GM19372 (cell line): ENCODE measurements around the gene ADA.
"Not testable (repeated sequence)": the region's sequence is repeated elsewhere in the genome, so short reads cannot be mapped to it uniquely, and the experiment has no call there.

Source experiments
- ATAC-seq: cut with Tn5 transposase; IDR thresholded peaks from one replicate; pipeline ENCODE4 v1.9.1; 2021; ENCODE audit warnings: mild to moderate bottlenecking, low read depth, moderate library complexity; ENCODE audit not compliant: unreplicated experiment

Gene ADA

DNA sequence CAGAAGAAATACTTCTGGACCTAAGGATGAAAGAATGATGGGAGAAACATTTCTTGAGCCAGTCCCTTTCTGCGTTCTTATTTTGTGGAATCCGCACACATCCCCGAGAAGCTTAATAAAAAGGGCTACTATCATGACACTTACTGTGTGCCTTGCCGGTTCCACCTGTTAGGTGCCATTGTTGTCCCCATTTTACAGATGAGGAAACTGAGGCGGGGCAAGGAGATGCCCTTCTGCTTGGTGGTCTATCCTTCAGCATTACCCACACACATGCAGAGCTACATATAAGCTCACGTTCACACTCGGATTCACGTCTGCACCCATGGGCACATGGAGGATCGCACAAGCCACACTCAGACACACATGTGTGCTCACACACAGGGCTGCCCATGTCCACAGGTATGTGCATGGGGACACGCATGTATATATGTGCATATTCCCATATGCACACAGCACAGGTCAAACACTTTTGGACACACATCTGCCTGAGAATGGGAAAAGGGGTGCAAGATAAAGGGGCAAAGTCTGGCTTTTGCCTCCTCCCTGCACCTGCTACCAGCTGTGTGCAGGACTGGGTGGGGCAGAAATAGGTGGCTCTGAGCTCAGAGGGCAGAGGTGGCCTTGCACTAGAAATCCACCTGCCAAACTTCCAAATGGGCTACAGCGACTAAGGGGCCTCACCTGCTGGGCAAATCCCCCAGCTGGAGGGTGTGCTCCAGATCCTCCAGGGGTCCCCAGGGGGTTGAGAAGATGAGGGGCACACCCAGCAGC lies 30.5 kb upstream of the ADA start:
- ATAC-seq = no peak

DNA sequence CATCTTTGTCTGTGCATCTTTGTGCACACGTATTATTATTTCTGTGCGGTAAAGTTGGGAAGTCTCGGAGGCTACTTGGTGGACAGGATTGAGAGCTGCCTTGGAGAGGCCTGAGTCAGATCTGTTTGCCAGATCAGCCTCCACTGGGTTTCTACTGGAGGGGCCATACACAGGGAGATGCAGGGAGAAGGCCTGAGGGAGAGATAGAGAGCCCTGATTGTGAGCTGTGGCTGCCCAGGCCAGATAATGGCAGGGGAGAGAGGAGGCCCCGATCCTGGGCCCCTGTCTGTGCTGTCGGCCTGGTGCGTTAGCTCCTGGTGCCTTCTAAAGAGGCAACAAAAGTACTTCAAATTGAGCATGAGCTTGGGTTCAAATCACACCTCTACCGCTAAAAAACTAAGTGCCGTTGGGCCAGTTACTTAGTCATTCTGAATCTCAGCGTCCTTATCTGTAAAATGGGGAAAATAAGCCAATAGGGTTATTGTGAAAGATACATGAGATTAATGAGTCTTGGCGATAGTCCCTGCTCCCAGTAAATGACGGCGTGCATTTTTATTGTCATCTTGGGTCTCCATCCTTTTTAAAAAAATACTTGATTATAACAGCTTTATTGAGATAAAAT lies 27.6 kb upstream of the ADA start:
- no peak for ATAC-seq

DNA sequence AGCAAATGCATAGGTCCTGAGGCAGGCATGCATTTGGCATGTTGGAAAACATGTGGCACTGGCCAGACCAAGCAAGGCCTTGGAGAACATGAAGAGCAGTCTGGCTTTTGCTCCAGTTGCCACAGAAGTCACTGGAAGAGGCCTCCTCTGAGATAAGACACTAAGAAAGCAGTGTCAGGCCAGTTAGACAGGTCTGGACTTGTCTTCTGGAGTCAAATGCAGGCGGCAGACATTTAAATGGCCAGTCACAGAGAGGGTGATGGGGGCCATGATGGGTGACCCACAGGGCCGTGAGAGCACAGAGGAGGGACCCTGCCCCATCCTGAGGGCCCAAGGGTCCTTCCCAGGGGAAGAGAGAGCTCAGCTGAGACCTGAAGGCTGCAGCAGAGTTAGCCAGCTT lies 26.7 kb upstream of the ADA start:
- ATAC-seq = no peak

DNA sequence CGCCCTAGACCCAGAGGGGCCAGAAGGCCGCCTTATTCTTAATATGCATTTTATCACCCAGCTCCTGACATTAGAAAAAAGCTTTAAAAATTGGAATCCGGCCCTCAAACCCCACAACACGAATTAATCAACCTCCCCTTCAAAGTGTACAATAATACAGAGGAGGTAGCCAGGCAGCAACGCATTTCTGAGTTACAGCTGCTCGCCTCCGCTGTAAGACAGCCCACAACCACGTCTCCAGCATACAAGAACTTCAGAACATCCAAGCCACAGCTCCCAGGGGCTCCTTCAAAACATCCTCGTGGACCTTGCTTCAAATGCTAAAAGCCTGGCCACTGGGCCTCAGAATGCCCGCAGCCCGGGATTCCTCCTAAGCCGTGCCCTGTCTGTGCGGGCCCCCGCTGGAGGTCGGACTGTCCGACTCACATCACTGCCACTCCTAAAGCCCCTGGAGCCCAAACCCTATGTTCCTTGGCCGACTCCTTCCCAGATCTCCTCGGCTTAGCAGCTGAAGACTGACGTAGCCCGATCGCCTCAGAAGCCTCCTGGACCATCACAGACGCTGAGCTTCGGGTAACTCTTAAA lies 20.9 kb upstream of the ADA start:
- ATAC-seq = not testable (repeated sequence)

GRCh38 chr20:44671541-44671940 lies 20.0 kb upstream of the ADA start:
- not testable (repeated sequence) for ATAC-seq

DNA sequence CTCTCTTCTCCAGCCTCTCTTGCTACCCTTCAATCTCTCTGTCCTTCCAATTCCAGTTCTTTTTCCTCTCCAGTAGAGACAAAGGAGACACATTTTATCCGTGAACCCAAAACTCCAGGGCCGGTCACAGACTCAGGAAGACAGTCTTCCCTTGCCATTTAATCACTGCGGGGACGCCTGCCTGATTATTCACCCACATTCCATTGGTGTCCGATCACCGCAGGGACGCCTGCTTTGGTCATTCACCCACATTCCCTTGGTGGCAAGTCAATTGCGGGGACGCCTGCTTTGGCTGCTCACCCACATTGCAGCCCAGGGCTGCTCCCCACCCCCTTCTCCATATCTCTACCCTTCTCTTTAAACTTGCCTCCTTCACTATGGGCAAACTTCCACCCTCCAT lies 19.4 kb upstream of the ADA start:
- ATAC-seq = not testable (repeated sequence)

- ATAC-seq = no peak
Measured at GRCh38 chr20:44666066-44666465, 14.6 kb upstream of the ADA start.

- ATAC-seq = no peak
Measured at GRCh38 chr20:44664131-44664530, 12.6 kb upstream of the ADA start.

DNA sequence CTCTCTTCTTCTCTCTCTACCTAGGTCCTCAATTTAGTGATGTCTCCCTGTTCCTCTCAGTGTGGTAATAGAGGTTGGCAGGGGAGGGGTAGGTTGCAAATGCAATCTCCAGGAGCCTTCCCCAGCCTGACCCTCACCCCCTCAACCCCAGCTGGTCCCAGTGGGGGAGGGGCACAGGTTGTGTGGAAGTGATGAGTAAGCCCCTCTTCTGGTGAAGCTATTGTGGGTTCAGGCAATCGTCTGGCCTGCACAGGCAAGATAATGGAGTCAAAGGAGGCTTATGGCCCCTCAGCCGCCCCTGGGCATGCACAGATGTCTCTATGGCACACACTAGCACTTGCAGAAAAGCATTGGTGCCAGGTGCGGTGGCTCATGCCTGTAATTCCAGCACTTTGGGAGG lies 10.8 kb upstream of the ADA start:
- no peak for ATAC-seq

GRCh38 chr20:44660581-44660980 lies 9.1 kb upstream of the ADA start:
- no peak for ATAC-seq

DNA sequence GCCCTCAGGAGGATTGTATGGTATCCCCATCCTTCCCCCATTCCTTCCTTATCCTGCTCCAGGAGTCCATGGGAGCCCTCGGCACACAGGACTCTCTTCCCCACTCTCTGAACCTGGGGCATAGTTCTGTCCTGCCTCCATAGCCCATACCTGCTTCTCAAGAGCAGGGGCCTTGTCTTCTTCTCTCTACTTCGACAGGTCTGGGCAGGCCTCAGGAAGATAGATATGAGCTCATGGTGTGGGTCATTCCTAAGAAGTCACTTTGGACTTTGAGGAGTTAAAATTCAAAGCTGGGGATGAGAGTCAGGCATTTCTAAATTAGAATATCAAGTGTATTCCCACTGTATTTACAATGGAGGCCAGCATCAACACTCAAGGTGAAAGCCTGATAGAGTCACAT lies 8.4 kb upstream of the ADA start:
- no peak for ATAC-seq

GRCh38 chr20:44658810-44659209 lies 7.3 kb upstream of the ADA start:
- ATAC-seq = no peak

DNA sequence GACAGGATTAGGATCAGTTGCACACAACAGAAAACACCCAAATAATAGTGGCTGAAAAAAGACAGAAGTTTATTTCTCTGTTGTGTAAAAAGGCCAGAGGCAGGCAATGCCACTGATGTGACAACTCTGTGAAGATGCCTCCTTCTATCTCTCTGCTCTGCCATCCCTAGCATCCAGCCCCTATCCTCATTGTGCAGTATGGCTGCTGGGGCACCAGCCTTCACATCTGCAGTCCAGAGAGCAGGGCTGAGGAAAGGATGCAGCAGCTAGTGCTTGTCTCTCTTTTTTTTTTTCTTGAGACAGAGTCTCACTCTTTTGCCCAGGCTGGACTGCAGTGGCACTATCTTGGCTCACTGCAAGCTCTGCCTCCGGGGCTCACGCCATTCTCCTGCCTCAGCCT lies 6.4 kb upstream of the ADA start:
- ATAC-seq = no peak

- no peak for ATAC-seq
Measured at GRCh38 chr20:44656448-44656847, 4.9 kb upstream of the ADA start.

DNA sequence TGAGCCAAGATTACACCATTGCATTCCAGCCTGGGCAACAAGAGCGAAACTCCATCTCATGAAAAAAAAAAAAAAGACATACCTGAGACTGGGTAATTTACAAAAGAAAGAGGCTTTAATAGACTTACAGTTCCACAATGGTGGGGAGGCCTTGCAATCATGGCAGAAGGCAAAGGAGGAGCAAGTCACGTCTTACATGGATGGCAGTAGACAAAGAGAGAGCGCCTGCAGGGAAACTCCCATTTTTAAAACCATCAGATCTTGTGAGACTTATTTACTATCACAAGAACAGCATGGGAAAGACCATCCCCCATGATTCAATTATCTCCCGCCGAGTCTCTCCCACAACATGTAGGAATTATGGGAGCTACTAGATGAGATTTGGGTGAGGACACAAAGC lies 2.7 kb upstream of the ADA start:
- ATAC-seq = not testable (repeated sequence)

DNA sequence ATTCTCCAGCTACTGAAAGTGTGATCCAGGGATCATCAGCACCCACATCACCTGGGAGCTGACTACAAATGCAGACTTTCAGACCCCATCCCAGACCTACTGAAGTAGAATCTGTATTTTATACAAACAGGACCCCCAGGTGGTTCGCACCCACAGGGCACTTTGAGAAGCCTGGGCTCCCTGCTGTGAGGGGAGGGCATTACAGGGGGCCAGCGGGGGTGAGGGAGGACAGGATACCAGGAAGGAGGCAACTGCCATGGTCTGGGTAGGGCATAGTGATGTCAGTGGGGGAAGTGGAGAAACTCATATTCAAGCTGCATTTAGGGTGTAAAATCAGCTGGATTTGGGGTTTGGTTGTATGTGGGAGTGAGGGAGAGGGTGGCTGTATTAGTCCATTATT lies 2.0 kb upstream of the ADA start:
- ATAC-seq = no peak

DNA sequence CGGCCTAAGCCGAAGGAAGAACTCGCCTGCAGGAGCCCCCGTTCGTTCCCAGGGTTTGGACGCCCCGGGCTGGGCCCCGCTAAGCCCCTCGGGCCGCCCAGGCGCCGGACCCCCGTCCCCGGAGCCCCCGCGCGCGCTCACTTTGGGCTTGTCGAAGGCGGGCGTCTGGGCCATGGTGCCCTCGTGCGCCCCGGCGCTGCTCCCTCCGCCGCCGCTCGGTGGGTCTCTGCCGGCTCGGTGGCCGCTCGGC lies 140 bp downstream of the ADA start:
- no peak for ATAC-seq

DNA sequence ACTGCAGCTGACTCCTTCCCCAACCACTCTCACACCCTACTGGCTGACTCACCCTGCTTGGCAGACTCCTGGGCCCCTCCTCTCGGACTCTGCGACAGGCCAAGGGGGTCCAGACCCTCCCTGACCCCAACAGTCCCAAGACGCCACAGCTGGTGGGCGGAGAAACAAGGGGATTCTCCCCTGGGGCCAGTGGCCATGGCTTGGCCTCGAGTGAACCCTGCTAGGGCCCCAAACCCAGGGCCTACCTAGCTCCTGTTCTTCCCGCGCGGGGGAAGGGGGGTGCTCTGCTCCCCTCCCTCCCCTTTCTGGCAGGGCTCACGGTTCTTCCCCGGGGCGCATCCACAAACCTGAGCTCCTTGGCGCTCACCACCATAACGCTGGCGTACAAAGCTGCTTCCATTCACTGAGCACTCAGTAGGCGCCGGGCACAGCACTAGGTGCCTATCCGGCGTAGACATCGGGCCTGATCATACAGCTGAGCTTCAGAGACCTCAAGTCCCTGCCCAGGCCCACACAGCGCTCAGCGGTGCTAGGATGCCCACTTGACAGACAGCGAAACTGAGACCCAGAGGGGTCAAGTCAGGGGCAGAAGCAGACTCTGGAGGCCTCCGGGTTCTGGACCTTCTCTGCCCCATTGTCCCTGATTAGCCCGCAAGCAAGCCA lies 597 bp downstream of the ADA start:
- no peak for ATAC-seq

GRCh38 chr20:44649976-44650375 lies 1.5 kb downstream of the ADA start:
- ATAC-seq = no peak

DNA sequence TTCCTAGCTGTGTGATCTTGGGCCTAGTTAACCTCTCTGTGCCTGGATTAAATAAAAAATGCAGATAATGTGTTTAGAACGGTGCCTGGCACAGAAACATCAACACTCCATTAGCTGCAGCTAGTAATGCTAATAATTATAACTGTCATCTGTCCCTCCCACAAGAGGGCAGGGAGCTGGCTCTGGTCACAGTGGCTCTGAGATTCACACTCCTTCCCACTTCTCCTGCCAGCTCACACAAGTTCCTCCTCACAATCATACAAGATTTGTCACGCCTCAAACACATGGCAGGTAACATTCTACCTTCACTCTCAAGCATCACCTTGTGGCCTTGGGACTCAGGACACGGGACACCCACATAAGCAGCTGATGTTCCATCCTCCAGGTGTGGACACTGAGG lies 2.4 kb downstream of the ADA start:
- no peak for ATAC-seq

GRCh38 chr20:44648579-44648978 lies 2.9 kb downstream of the ADA start:
- no peak for ATAC-seq

GRCh38 chr20:44648068-44648467 lies 3.4 kb downstream of the ADA start:
- no peak for ATAC-seq
